ENCODE results near the gene PIK3IP1. TPM values are rescaled to one million over a fixed set of nuclear protein-coding genes. Genes with fewer than 3 reads are reported as not detected.

The PIK3IP1 gene
- total RNA-seq, 1 donor from 2014 or later = 32.4 TPM

GRCh38 chr22:31235081-31235480 is 57.2 kb downstream of the PIK3IP1 start:
- no peaks in the 10 kb centered on the region for H3K9me3 ChIP-seq
- DNase-seq (ENCODE audit: extremely low spot score in 2 of 2) = no peak
- intact Hi-C loops (cut with DNase I) = no loop called here
- H3K27ac ChIP-seq = no peak overlapping the region
- H3K4me1 ChIP-seq = peaks cover 11% of the 10 kb centered on the region
- no peaks in the 10 kb centered on the region for H3K27me3 ChIP-seq
- no peak overlapping the region for H3K4me3 ChIP-seq
- no peaks in the 10 kb centered on the region for H3K36me3 ChIP-seq
- no peak for TF ChIP-seq POLR2A (IDR thresholded peaks at IDR 0.05)
- TF ChIP-seq, protein P1, sequence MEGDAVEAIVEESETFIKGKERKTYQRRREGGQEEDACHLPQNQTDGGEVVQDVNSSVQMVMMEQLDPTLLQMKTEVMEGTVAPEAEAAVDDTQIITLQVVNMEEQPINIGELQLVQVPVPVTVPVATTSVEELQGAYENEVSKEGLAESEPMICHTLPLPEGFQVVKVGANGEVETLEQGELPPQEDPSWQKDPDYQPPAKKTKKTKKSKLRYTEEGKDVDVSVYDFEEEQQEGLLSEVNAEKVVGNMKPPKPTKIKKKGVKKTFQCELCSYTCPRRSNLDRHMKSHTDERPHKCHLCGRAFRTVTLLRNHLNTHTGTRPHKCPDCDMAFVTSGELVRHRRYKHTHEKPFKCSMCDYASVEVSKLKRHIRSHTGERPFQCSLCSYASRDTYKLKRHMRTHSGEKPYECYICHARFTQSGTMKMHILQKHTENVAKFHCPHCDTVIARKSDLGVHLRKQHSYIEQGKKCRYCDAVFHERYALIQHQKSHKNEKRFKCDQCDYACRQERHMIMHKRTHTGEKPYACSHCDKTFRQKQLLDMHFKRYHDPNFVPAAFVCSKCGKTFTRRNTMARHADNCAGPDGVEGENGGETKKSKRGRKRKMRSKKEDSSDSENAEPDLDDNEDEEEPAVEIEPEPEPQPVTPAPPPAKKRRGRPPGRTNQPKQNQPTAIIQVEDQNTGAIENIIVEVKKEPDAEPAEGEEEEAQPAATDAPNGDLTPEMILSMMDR (IDR thresholded peaks at IDR 0.05) = no peak
- no peak for TF ChIP-seq POLR2AphosphoS5 (IDR thresholded peaks at IDR 0.05; ENCODE audit: insufficient read depth in 1 of 2, low read depth in 1 of 2)

GRCh38 chr22:31233001-31233400 is 59.3 kb downstream of the PIK3IP1 start:
- intact Hi-C loops (cut with DNase I) = no loop called here

More at GRCh38 chr22:31233001-31233400, 59.3 kb downstream of the PIK3IP1 start:
- TF ChIP-seq POLR2AphosphoS5 (IDR thresholded peaks at IDR 0.05; ENCODE audit: insufficient read depth in 1 of 2, low read depth in 1 of 2) (no peak), POLR2A (IDR thresholded peaks at IDR 0.05) (no peak)
- TF ChIP-seq, protein P1 (IDR thresholded peaks at IDR 0.05) = no peak
- Histone ChIP-seq H3K27ac (no peak overlapping the region), H3K4me1 (peaks cover 19% of the 10 kb centered on the region), H3K4me3 (no peak overlapping the region), H3K27me3 (no peaks in the 10 kb centered on the region), H3K36me3 (no peaks in the 10 kb centered on the region), H3K9me3 (no peaks in the 10 kb centered on the region)
- no peak for DNase-seq (ENCODE audit: extremely low spot score in 2 of 2)

Small RNA genes within 50 kb of the gene (small RNA-seq; reads per million reads assigned to genes)
- not detected for gene RNA5SP496

Other genes starting within 250 kb of the PIK3IP1 start
- gene SMTN, start 211.2 kb downstream of the PIK3IP1 start, total RNA-seq = 199 TPM
- gene SELENOM, start 184.9 kb downstream of the PIK3IP1 start, total RNA-seq = 941 TPM
- gene INPP5J, start 169.5 kb downstream of the PIK3IP1 start, total RNA-seq = 5.9 TPM
- 6.1 TPM for gene PLA2G3, start 152.0 kb downstream of the PIK3IP1 start, total RNA-seq
- 22.8 TPM for gene RNF185, start 132.3 kb downstream of the PIK3IP1 start, total RNA-seq
- 120 TPM for gene LIMK2, start 80.2 kb downstream of the PIK3IP1 start, total RNA-seq
- 18.4 TPM for gene PATZ1, start 53.9 kb upstream of the PIK3IP1 start, total RNA-seq
- gene DRG1, start 107.1 kb upstream of the PIK3IP1 start, total RNA-seq = 42.0 TPM
- gene EIF4ENIF1, start 197.4 kb upstream of the PIK3IP1 start, total RNA-seq = 24.6 TPM
- gene SFI1, start 204.0 kb upstream of the PIK3IP1 start, total RNA-seq = 33.6 TPM